ENCODE measurements around the gene PPP2R5D.
"Not testable (repeated sequence)": the region's sequence is repeated elsewhere in the genome, so short reads cannot be mapped to it uniquely, and the experiment has no call there.

The PPP2R5D gene

DNA sequence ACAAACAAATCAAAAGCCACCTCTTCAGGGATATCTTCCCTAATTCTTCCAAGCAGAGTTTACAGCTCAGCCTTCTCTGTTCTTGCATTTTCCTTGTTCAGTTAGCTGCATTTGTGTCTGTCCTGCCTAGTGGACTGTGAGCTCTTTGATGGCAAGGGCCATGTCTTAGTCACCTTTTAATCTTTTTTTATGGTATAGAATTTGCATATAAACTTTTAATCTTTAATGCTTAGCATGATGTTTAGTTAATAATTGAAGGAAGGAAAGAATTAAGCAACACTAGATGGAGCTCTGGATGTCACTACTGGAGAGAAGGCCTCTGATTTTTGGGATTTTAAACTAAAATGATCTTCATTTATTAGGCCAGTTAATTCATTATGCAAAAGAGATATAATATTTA, 12.1 kb downstream of the PPP2R5D start:
- no peak for DNase-seq (ENCODE audit: low spot score)

GRCh38 chr6:42998205-42998604, 13.8 kb downstream of the PPP2R5D start:
- DNase-seq (ENCODE audit: low spot score) = not testable (repeated sequence)

DNA sequence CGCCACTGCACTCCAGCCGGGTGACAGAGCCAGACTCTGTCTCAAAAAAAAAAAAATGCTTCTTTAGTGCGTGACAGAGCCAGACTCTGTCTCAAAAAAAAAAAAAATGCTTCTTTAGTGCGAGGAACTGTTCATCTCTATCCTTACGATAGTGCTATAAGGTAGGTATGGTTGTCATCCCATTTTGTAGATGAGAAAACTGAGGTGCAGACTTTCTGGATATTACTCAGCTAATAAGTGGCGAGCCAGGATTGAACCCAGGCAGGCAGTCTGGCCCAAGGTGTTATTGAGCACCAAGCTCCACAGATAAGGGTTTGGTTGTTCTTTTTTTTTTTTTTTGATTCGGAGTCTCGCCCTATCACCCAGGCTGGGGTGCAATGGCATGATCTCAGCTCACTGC, 17.5 kb downstream of the PPP2R5D start:
- DNase-seq (ENCODE audit: low spot score) = no peak

DNA sequence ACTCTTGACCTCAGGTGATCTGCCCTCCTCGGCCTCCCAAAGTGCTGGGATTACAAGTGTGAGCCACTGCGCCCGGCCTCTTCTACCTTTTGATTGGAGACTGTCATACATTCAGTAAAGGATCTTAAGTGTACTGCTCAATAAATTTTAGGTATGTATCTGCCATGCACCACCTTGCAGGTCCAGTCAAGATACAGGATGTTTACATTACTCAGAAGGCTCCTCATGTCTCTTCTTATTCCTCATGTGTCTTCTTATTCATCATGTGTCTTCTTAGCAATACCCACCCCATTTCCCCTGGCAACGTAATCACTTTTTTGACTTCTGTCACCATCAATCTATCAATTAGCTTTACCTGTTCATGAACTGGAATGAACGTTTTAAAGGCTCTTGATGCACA, 21.5 kb downstream of the PPP2R5D start:
- DNase-seq (ENCODE audit: low spot score) = no peak

GRCh38 chr6:43006251-43006650, 21.9 kb downstream of the PPP2R5D start:
- DNase-seq (ENCODE audit: low spot score) = no peak

DNA sequence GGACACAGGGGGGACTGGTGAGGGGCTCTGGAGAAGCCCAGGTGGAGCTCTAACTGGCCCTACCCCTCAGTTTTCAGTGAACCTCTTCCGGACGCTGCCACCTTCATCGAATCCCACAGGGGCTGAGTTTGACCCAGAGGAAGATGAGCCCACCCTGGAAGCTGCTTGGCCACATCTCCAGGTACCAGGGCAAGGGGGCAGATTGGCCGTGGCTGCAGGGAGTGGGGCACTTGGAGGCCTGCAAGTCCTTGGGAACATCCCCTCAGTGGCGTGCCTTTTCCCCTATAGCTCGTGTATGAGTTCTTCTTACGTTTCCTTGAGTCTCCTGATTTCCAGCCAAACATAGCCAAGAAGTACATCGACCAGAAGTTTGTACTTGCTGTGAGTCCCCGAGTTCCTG, 22.8 kb downstream of the PPP2R5D start:
- DNase-seq (ENCODE audit: low spot score) = no peak

DNA sequence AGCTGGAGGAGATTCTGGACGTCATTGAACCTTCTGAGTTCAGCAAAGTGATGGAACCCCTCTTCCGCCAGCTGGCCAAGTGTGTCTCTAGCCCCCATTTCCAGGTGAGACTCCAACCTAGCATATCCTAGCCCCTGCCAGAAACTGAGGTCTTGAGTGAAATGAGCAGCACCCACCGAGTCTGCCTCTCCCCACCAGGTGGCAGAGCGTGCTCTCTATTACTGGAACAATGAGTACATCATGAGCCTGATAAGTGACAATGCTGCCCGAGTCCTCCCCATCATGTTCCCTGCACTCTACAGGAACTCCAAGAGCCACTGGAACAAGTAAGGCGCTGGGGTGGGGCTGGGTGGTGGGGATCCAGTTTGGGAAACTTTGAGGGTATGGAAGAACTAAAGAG, 24.8 kb downstream of the PPP2R5D start:
- DNase-seq (ENCODE audit: low spot score) = no peak

DNA sequence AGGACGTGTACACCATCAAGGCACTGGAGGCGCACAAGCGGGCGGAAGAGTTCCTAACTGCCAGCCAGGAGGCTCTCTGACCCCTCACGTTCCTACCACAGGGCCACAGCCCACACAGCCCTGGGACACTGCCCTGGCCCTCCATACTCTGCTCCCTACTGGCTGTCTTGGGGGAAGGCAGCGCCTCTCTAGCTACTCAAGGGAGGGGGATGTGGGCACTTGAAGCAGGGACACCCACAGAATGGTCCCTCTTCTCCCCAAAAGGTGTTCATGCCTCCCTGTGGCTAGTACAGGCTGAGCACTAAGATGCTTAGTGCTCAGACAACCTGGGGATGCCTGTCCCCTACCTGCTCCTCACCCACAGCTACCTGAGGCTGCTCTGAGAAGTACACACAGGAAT, 26.8 kb downstream of the PPP2R5D start:
- no peak for DNase-seq (ENCODE audit: low spot score)

DNA sequence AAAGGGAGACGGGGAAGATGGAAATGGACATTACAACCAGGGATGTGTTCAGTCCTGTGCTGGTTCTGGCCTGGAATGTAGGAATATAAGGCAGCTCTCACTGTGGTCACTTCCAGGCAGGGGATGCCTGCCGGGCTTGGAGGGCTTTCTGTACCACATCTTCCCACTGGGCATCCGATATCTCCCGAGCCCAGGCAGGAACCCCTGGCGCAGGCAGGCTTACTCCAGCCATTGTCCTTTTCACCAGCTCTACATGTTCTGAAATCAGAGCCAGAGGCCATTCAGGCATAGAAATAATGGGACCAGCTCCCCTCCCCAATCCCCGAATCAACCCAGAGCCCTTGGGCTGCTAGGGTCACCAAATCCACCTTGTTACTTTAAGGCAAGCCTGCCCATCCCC, 28.0 kb downstream of the PPP2R5D start:
- DNase-seq (ENCODE audit: low spot score) = no peak

- no peak for DNase-seq (ENCODE audit: low spot score)
Measured at GRCh38 chr6:43013097-43013842, 28.9 kb downstream of the PPP2R5D start.

- DNase-seq (ENCODE audit: low spot score) = peak; percentile 91
Measured at GRCh38 chr6:43013843-43014433, 29.6 kb downstream of the PPP2R5D start, which contains the start of the genes KLHDC3 and MEA1. TSS of gene KLHDC3 (plus strand) at chr6:43014249. CDS start at chr6:43017193, 2,944 bp downstream. TSS of gene MEA1 (minus strand) at chr6:43013946. CDS start at chr6:43013813, 133 bp downstream.

DNA sequence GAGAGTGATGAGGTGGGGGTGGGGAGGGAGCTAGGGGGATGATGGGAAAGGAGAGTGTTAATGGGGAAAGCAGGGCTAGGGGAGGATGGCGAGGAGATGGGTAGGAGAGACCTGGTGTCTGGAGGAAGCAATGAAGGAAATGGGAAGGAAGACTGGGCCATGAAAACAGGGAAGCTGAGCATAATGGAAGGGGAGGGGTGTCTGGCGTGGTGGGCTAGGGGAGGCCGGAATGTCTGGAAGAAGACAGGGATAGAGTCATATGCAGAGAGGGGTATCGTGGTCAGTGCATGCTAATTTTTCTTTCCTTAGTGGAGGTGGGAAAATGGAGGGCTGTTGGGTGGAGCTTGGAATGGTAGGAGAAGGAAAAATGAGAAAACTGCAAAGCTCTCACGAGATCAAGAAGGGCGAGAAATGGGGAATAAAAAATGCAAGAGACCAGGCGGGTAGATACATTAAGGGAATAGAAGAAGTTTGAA, 30.1 kb downstream of the PPP2R5D start:
- DNase-seq (ENCODE audit: low spot score) = no peak

DNA sequence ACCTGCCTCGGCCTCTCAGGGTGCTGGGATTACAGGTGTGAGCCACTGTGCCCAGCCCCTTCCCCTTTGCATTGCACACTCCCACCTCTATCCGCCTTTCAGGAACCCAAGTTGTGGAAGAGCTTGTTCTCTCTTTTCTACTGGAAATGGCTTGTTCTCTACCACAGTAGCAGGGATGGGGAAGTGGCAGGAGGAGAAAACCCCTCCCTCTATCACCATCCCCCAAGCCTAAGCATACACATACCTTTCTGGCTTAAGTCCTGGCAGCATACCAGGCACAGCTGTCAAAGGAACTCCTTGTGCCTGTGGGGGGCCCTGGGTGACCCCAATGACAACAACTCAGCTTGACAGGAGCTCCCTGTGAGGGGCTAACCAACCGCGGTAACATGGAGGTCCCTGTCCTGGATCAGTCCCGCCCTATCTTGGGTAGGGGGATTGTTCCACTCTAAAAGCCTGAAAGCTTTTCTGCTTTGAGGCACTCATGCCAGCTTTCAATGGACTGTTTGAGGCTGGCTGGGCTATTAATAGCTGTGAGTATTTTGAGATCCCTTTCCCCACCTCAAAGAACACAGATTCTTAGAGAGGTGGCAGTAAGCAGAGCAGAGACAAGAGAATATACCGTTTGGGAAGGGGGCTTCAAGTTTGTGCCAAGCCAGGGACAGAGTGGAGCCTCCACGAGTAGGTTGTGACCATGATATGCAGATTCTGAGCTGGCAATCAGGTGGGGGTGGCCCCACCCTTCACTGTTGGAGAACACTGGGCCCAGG, 32.0 kb downstream of the PPP2R5D start:
- DNase-seq (ENCODE audit: low spot score) = no peak

GRCh38 chr6:43016943-43017334, 32.6 kb downstream of the PPP2R5D start:
- DNase-seq (ENCODE audit: low spot score) = no peak

DNA sequence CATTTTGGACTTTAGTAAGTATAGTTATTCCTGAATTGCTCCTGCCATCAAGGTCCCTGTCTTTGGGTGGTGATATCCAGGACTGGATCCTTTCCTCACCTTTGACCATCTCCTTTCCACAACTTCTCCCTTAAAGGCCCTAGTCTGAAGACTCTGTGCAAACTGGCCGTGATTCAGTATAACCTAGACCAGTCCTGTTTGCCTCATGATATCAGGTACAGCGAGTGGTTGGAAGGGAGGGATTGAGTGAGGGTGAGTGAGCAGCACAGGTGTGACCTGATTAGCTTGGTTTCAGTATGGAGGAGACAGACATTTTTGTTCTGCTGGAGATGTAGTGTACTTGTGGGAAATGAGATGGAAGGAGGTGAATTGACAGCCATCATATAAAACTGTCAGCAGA, 34.8 kb downstream of the PPP2R5D start:
- DNase-seq (ENCODE audit: low spot score) = no peak

DNA sequence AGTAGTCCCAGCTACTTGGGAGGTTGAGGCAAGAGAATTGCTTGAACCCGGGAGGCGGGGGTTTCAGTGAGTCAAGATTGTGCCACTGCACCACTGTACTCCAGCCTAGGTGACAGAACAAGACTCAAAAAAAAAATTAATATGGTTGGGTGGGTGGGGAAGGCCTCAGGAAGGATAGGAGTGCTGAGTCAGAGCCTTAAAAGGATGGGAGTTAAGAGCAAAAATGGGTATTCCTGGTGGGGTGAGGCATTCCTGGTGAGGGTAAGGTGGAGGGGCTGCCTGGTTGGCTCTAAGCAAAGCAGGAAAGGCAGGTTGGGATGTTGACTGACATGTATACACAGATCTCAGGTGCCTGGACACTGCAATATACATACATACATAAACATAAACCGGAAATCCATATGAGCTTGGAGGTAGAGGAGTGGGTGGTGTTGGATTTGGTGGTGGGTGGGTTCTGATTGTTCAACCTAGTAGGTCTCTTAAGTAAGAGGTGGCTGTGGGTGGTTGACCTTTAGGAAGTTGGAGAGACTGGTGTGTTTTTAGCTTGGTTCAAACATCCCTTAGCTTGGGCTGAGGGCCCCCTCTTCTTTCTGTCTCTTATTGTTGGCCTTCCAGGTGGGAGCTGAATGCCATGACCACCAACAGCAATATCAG, 35.8 kb downstream of the PPP2R5D start:
- DNase-seq (ENCODE audit: low spot score) = no peak

- DNase-seq (ENCODE audit: low spot score) = peak; percentile 22
Measured at GRCh38 chr6:43020847-43021246, 36.5 kb downstream of the PPP2R5D start.

DNA sequence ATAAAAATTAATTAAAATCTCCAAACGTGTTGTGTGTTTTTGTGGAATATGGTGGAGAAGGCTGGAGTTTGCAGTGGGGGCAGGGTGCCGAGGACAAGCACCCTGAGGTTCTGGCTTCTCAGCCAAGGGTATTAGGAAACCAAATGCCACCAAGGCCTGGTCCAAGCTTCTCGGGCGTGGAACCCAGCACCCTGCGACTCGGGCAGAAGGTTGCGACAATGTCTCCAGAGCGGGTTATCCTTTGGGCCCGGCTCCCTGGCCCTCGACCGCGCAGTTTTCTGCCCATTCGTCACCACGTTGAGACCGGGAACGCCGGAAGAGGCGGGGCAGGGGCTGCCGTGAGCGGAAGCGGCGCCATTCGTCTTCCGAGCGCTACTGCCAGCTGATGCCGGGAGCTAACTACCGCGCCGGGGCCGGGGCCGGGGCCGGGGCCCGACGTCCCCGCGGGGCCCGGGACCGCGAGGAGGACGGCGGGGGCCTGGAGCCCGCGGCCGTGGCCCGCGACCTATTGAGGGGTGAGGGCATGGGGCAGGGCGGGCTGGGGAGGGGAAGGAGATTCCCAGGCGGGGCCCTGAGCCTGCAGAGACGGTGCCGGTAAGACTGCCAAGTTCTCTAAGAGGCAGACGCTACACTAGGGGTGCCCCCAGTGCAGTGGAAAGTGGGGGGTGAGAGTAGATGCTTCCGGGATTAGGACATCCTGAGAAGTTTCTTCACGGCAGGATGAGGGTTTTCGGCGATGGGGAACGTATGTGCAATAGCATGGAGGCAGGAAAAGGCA, 37.1 kb downstream of the PPP2R5D start, which contains the start of gene RRP36:
Gene RRP36 (plus strand): TSS at position 354 of the 778 bp plus-strand sequence. CDS start 32 bp downstream, at position 386.
- peak; percentile 77 for DNase-seq (ENCODE audit: low spot score)

DNA sequence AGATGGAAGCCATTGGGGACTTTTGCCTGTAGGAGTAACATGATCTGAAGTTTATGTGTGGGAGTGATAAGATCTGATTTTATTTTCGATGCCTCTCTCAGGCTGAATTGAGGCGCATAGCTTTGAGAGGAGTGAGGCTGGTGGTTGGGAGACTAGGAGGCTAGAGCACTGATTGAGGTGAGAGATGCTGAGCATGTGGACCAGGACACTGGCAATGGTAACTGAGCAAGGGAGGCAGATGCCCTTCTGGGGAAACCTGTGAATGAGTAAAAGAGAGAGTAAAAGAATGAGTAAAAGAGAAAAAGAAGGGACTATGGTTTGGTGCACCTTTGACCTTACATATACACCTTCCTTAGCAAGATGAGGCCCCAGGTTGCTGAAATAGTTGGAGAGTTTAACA, 40.1 kb downstream of the PPP2R5D start:
- DNase-seq (ENCODE audit: low spot score) = no peak

- DNase-seq (ENCODE audit: low spot score) = no peak
Measured at GRCh38 chr6:43026365-43026764, 42.0 kb downstream of the PPP2R5D start.

- no peak for DNase-seq (ENCODE audit: low spot score)
Measured at GRCh38 chr6:43029120-43029519, 44.8 kb downstream of the PPP2R5D start.

Measured in HuH-7.5 (cell line).